ENCODE measurements around the gene STXBP5L.

DNA sequence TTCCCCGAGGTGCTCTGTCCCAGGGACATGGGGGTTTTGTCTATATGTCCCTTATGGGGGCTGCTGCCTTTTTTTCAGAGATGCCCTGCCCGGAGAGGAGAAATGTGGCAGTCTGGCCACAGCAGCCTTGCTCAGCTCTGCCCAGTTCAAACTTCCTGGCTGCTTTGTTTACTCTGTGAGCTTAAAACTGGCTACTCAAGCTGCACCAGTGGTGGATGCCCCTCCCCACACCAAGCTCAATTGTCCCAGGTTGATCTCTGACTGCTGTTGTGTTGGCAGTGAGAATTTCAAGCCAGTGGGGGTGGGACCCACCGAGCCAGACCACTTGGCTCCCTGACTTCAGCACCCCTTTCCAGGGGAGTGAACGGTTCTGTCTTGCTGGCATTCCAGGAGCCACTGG lies 188.9 kb downstream of the STXBP5L start:
- no peak for TF ChIP-seq TEAD4 (IDR thresholded peaks at IDR 0.05; ENCODE audit: borderline replicate concordance, insufficient read depth)
- TF ChIP-seq, protein P1, sequence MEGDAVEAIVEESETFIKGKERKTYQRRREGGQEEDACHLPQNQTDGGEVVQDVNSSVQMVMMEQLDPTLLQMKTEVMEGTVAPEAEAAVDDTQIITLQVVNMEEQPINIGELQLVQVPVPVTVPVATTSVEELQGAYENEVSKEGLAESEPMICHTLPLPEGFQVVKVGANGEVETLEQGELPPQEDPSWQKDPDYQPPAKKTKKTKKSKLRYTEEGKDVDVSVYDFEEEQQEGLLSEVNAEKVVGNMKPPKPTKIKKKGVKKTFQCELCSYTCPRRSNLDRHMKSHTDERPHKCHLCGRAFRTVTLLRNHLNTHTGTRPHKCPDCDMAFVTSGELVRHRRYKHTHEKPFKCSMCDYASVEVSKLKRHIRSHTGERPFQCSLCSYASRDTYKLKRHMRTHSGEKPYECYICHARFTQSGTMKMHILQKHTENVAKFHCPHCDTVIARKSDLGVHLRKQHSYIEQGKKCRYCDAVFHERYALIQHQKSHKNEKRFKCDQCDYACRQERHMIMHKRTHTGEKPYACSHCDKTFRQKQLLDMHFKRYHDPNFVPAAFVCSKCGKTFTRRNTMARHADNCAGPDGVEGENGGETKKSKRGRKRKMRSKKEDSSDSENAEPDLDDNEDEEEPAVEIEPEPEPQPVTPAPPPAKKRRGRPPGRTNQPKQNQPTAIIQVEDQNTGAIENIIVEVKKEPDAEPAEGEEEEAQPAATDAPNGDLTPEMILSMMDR (IDR thresholded peaks at IDR 0.05), result no peak
- no peak for TF ChIP-seq EP300 (IDR thresholded peaks at IDR 0.05; ENCODE audit: borderline replicate concordance in 1 of 2, low read depth in 1 of 2, low read length in 1 of 2)
- no peak for TF ChIP-seq ELF1 (IDR thresholded peaks at IDR 0.05)
- TF ChIP-seq GABPA (IDR thresholded peaks at IDR 0.05; ENCODE audit: low read depth), result no peak
- no peak for TF ChIP-seq RCOR1 (IDR thresholded peaks at IDR 0.05; ENCODE audit: low read length)
- no peak for TF ChIP-seq RFX5 (IDR thresholded peaks at IDR 0.05; ENCODE audit: low read length)
- no peak for TF ChIP-seq EZH2phosphoT487 (IDR thresholded peaks at IDR 0.05; ENCODE audit: borderline replicate concordance, low read depth)
- TF ChIP-seq YY1 (IDR thresholded peaks at IDR 0.05; ENCODE audit: low read depth), result no peak
